ENCODE measurements around the gene D2HGDH. TPM values are rescaled to one million over a fixed set of nuclear protein-coding genes. Genes with fewer than 3 reads are reported as not detected.

The D2HGDH gene
- total and polyA plus RNA-seq, 8 donors: 32.8 to 53.3 (median 39.7) TPM

- Histone ChIP-seq H3K27ac (no peak overlapping the region), H3K27me3 (no peaks in the 10 kb centered on the region), H3K4me3 (no peak overlapping the region), H3K9me3 (no peaks in the 10 kb centered on the region), H3K4me1 (no peaks in the 10 kb centered on the region), H3K36me3 (peaks cover 0 to 85% of the 10 kb centered on the region in 2 donors)
- no peak for ATAC-seq
- DNase-seq: peak in 1 of 4 donors; percentile 52
- no peak for TF ChIP-seq CTCF (IDR thresholded peaks at IDR 0.05)
- intact Hi-C loops (cut with DNase I): no loop called here
Measured at GRCh38 chr2:241752253-241752652, 17.8 kb downstream of the D2HGDH start.

GRCh38 chr2:241752689-241753276 is 18.4 kb downstream of the D2HGDH start:
- ATAC-seq (no peak), DNase-seq (peak in 1 of 4 donors; percentile 63)
- peaks cover 0 to 87% of the 10 kb centered on the region in 2 donors for H3K36me3 ChIP-seq
- TF ChIP-seq CTCF (IDR thresholded peaks at IDR 0.05): no peak
- intact Hi-C loops (cut with DNase I): no loop called here
- H3K4me1 ChIP-seq: no peaks in the 10 kb centered on the region
- no peaks in the 10 kb centered on the region for H3K9me3 ChIP-seq
- H3K27me3 ChIP-seq: no peaks in the 10 kb centered on the region
- H3K27ac ChIP-seq: no peak overlapping the region
- no peak overlapping the region for H3K4me3 ChIP-seq

- no peak overlapping the region for H3K27ac ChIP-seq
- intact Hi-C loops (cut with DNase I): no loop called here
- H3K9me3 ChIP-seq: no peaks in the 10 kb centered on the region
- peaks cover 0 to 89% of the 10 kb centered on the region in 2 donors for H3K36me3 ChIP-seq
- DNase-seq (peak in 1 of 4 donors; percentile 77), ATAC-seq (no peak)
- H3K4me3 ChIP-seq: no peak overlapping the region
- no peak for TF ChIP-seq CTCF (IDR thresholded peaks at IDR 0.05)
- no peaks in the 10 kb centered on the region for H3K27me3 ChIP-seq
- no peaks in the 10 kb centered on the region for H3K4me1 ChIP-seq
Measured at GRCh38 chr2:241753493-241753892, 19.1 kb downstream of the D2HGDH start.

GRCh38 chr2:241754042-241754441 is 19.6 kb downstream of the D2HGDH start:
- Histone ChIP-seq H3K27ac (no peak overlapping the region), H3K36me3 (peaks cover 0 to 86% of the 10 kb centered on the region in 2 donors), H3K4me1 (no peaks in the 10 kb centered on the region), H3K4me3 (no peak overlapping the region), H3K27me3 (no peaks in the 10 kb centered on the region), H3K9me3 (no peaks in the 10 kb centered on the region)
- DNase-seq: peak in 1 of 4 donors; percentile 62
- intact Hi-C loops (cut with DNase I): no loop called here
- no peak for ATAC-seq
- no peak for TF ChIP-seq CTCF (IDR thresholded peaks at IDR 0.05)

GRCh38 chr2:241755166-241755565 is 20.7 kb downstream of the D2HGDH start:
- peak in 1 of 4 donors; percentile 68 for DNase-seq
- Histone ChIP-seq H3K27ac (no peak overlapping the region), H3K36me3 (peaks cover 0 to 83% of the 10 kb centered on the region in 2 donors), H3K4me1 (no peaks in the 10 kb centered on the region), H3K9me3 (no peaks in the 10 kb centered on the region), H3K27me3 (no peaks in the 10 kb centered on the region), H3K4me3 (no peak overlapping the region)
- ATAC-seq: no peak
- no peak for TF ChIP-seq CTCF (IDR thresholded peaks at IDR 0.05)
- intact Hi-C loops (cut with DNase I): no loop called here
